T-helper 22 cell (primary cell): ENCODE measurements around the gene DCTN4.

Source experiments
- DNase-seq: peaks from one replicate; pipeline ENCODE4 v3.0.0-alpha.2; 2020; ENCODE audit warnings: low read depth

Gene DCTN4

DNA sequence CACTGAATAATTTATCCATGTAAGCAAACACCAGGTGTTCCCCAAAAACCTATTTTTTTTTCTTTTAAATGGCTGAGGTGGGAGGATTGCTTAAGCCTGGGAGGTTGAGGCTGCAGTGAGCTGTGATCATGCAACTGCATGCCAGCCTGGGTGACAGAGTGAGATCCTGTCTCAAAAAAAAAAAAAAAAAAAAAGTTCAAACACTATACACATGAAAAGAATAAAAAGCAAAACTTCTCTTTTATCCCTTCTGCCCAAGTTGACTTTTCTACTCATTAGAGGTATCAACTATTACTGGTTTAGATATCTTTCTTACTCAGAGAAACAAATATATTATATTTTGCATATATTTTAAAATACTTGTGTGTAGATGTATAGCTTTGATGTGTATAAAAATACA, 17.8 kb downstream of the DCTN4 start:
- DNase-seq: no peak

DNA sequence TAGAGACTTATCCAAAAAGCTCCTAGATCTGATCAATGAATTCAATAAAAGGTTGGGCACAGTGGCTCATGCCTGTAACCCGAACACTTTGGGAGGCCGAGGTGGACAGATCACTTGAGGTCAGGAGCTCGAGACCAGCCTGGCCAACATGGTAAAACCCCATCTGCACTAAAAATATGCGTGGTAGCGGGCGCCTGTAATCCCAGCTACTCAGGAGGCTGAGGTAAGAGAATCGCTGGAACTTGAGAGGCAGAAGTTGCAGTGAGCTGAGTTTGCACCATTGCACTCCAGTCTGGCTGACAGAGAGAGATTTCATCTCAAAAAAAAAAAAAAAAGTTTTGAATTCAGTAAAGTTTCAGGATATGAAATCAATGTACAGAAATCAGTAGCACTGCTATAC, 20.0 kb downstream of the DCTN4 start:
- no peak for DNase-seq

DNA sequence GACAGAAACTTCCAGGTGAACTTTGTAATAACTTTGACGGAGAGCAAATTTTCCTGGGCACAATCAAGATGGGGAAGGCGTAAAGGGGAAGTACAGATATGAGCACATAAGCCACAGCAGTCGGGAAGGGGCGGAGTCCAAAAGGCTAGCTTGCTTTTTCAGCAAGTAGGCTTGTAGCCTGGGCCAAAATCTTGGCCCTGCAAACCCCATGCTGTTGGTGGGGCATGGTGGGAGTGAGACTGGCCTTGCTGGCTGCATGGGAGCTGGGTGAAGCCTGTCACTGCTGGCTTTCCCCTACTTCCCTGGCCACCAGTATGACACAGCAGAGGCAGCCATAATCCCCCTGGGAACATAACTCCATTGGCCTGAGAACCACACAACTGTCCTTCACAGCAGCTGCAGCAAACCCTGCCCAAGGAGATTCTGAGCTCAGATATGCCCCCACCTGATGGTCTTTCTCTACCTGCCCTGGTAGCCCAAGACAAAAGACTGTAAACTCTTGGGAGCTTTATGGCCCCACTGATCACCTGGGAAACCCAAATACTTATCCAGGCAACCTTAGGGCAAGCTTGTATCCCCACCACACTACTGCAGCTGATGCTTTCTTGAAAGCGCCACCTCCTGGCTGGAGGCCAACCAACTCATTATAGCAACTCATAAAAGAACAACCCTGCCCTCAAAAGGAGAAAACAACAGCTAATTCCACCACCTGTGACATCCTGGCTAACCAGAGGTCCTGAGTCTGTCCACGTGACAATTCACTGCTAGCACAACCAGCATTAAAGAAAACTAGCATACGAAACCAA, 24.0 kb downstream of the DCTN4 start:
- DNase-seq: no peak

DNA sequence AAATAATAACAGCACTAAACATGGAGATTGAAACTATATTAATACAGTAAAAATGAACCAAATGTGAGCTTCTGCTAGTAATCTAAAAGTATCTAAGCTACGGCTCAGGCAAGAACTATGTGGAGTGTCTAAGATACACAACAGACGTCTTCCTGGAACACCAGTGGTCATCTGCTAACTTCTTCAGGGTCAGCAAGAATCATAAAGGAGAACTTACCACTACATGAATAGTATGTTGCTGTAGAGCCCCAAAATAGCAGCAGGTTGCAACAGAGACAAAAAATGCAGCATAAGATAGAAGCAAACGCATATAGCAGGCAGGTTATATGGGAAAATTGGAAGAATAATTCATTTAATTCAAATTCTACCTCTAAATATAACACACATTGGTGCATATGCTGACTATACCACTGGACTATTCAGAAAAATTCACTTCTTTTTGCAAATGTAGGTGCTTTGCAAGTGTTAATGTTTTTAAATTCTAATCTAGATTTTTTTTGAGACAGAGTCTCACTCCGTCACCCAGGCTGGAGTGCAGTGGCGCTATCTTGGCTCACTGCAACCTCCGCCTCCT, 27.1 kb downstream of the DCTN4 start:
- DNase-seq: no peak

DNA sequence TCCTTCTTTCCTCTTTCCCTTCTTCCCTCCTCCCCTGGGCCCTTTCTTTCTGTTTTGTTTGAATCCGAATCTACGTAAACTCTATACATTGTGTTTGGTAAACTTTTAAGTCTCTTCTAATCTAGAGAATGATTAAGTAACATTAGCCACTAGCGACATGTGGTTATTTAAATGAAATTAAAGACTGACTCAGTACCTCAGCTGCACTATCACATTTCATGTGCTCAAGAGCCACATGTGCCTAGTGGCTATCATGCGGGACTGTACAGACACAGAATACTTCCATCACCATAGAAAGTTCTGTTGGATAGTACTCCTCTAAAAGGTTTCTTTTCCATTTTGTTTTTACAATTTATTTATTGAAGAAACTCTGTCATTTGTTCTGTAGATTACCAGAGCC, 29.0 kb downstream of the DCTN4 start:
- DNase-seq: no peak

DNA sequence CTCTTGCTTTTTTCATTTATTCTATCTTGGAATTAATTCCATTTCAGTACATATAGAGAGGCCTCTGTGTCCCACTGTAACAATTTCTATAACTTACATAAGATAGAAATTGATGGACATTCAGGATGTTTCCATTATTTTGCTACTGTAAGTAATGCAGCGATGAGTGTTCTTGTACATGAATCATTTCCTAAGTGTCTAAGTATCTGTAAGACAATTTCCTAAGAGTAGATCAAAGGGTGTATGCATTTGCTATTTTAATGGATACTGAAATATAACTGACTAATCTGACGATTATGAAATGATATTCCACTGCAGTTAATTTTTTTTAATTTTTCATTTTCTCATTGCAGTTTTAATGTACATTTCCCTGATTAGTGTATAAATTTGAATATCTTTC, 35.0 kb downstream of the DCTN4 start:
- DNase-seq: no peak

DNA sequence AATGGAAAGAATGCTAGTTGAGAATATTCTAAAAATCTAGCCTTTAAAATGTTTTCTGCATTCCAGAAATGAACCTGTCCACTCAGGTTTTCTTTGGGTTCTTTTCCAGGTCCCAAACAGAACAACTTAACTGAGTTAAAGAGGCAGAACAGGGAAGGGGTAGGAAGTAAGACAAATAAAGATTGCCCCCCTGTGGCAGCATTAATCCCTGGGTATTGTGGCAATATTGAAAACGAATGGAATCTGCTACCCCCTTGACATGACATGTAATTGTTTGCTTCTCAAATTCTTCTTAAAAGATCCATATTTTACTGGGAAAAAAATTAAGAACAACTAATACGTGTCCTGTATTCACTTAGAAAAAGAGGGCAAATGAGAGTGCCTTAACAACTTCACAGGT, 48.7 kb downstream of the DCTN4 start:
- DNase-seq: no peak

DNA sequence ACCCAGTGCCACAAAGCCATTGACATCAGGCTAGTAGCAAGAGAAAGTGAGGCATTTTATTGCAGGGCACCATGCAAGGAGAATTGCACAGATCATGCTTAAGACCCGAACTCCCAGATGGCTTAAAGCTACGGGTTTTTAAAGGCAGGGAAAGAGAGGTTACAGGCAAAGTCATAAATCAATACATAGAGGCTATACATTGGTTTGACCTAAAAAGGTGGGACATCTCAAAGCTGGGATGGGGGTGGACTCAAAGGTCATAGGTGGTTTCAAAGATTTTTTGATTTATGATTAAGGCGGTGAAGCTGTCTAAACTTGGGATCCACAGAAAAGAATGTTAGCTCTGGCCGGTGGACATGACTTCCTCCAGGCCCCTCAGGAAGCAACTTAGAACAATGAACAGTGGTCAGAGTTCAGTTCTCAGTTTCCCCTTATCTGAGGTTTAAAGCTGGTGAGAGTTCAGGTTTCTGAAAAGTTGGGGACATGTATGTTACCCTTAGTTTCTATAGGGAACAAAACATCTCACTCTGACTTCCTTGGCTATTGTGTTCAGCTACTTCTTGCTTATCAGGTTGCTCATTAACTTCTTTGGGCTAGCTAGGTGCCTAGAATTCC, 51.9 kb downstream of the DCTN4 start:
- DNase-seq: no peak

DNA sequence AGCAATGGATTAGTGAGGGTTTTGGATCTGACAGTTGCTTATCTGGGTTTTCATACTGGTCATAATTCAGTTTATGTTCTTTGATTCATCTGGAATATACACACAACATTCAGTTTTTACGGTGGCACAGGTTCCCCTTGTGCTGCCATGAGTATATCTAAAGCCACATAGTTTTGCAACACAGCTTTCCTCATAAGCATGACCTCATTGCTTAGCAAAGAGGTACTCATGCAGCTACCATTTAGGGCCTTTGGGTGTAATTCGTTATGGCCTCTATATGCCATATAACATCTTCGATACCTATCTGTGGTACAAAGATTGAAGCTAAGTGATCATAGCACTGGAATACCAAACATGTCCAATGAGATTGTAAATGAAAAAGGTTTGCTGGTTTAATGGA, 55.1 kb downstream of the DCTN4 start:
- no peak for DNase-seq

DNA sequence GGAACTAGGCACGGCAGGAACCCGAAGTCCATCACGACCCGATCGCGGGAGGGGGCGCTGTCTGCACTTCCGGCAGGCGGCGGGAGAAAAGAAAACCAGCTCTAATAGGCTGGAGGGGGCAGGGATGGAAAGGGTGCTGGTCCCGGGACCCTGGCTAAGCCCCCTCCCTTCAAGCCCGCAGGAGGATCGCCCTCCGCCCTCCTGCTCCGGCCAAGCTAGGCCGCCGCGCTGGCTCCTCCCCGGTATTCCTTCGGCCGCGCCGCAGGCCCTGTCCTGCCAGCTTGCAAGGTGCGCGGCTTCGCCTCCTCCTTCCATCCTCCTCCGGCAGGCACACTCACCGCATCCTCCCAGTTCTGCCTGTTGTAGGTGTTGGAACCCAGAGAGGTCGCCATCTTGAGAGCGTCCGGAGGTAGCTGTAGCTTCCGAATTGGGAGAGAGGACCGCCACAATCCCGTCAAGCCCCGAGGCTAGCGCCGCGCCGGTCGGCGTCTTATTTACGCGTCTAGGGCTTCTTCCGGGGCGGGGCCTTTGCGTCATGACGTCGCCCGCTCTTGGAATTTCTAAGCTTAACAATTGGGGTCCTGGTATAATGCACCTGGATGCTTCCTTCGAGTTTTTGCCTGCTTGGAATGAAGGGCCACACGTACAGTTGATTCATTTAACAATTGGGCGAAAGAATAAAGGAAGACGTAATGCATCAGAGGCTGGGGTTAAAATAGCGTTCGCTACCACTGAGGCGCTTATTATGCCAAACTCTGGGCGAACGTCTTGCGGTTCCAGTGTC, 58.0 kb downstream of the DCTN4 start, which contains the start of gene RBM22:
RBM22 (minus strand) TSS at position 469 of the 784 bp plus-strand sequence; CDS start at position 392, 77 bp downstream.
- peak; percentile 87 for DNase-seq

DNA sequence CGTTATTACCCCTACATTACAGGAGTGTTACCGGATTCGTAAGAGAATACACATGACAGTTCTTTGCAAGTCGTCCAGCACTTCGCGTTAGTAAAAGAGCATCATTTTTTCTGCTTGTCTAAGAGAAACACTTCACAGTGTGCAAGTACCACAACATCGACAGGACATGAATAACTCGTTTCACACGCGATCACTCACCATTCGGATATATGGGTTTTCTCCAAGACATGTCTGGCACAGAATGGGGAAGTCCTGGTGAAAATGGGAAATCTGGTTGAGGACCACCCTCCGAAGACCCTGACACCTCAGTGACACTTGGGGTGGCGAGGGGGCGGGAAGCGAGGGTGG, 58.6 kb downstream of the DCTN4 start:
- DNase-seq: no peak

DNA sequence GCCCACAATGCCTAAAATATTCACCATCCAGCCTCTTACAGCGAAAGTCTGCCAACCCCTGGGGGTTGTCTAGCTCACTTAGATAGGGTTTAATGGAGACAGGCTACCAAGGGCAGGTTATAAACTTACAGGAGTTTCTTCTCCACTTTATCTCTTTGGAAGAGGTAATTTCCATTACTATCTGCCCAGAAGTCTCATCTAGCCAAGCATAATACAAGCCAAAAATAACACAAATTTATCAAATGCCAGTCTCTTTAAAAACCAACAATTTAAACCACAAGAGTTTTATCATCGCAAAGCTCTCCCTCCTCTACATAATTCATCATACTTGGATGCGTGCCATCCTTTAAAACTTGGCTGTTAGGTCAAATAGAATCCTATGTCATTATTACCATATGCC, 64.2 kb downstream of the DCTN4 start:
- DNase-seq: no peak

DNA sequence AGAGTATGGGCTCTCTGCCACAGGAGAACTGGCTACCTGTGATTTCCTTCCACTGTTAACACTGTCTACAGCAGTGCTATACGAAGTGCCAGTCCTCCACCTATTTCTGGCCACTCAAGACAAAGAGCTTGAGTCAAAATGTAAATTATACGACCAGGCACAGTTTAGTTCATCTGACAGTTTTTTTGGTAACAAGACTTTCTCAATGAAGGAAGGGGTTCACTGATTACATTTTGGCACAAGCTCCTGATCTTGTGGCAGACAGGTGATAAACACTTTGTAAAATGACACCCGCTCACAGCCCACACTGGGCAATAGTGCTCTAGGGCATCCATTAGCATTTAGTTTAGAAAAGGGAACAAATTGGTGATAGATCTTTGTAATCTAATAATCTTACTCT, 66.5 kb downstream of the DCTN4 start:
- DNase-seq: no peak

DNA sequence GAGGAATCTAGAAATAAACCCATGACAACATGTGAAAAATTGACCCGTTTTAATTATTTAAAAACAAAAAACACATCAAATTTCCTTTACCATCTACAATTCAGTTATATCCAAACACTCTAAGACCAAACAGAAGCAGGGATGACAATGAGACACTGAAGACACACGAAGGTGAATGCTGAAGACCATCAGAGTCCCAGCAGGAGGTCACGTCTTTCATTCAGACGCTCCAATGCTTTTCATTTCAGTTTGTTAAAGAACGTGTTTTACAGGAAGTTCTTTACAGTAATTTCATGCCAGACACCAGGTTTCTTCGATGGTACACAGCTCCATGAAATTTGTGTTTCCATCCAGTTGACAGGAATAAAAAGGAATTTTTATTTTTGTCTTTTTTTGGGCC, 68.1 kb downstream of the DCTN4 start:
- DNase-seq: no peak

DNA sequence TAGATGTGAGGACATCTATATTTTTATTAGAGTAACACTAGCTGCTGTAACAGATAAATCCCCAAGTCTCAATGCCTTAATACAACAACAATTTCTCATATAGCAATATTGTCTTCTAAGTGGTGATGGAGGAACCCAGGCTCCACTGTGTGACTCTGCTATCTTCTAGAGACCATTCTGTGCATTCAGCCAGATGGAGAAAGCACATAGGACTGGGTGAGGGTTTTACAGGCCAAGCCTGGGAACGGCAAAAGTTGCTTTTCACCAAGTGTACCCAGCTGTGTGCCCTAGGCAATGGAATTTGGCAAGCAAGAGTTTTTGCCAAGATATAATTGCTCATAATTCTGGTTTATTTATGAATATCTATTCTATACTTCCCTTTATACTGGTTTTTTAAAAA, 69.7 kb downstream of the DCTN4 start:
- no peak for DNase-seq

DNA sequence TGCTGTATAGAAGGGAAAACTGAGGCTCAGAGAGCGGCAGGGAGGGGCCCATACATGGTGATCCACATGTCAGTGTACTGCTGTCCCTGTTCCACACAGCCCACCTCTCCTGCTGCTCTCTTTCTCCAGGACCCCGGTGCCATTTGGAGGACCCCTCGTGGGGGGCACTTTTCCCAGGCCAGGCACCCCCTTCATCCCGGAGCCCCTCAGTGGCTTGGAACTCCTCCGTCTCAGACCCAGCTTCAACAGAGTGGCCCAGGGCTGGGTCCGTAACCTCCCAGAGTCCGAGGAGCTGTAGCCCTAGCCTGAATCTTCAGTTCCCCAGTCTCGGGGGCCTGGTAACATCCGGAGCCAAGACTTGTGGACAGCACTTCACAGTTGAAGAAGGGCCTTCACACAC, 82.2 kb downstream of the DCTN4 start:
- DNase-seq: no peak

DNA sequence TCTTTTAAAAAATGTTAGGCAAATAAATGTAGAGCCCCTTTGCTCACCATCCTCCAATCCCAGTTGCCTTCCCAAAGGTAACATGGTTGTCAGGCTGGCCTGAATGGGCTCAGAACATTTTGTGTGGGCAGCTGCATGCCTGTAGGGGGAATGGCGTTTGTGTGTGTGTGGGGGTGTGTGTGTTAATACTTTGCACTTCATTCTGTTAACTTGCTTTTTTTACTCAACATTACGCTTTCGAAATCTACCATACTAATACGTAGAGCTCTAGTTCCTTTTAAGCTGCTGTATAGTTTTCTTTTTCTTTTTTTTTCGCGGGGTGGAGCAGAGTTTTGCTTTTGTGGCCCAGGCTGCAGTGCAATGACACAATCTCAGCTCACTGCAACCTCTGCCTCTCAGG, 83.7 kb downstream of the DCTN4 start:
- DNase-seq: no peak

DNA sequence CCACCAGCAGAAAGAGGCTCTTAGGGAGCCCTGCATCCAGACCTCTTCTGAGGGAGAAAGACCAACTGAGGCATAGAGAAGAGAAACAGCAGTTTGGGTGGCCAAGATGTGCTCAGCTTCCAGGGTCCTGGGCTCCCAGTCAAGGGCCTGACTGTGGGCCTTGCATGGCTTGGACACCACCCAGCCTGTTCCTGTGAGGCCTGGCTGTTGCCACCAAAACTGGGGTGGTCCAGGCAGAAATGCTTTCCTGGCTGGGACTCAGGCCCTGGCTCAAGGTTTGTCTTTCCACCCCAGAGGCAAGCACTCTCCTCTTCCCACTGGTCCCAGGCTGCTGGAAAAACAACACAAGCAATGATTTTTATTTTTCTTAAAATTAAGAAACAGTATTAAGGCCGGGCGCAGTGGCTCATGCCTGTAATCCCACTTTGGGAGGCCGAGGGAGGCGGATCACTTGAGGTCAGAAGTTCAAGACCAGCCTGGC, 84.4 kb downstream of the DCTN4 start:
- no peak for DNase-seq

DNA sequence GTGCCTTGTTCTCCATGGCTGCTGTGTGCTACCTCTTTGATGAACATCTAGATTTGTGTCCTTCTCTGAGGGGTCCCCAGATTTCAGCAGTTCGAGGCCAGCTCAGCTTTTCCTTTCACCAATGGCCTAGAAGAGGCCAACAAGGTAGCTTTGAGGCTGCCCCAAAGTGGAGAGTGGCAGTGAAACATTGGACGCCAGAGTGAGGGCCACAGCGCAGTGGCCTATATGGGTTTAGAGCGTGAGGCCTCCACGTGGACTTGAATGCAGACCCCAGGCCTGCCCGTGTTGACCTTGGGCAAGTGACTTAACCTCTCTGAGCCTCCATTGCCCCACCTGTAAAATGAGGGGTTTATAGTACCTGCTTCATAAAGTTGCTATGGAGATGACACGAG, 85.9 kb downstream of the DCTN4 start:
- no peak for DNase-seq

DNA sequence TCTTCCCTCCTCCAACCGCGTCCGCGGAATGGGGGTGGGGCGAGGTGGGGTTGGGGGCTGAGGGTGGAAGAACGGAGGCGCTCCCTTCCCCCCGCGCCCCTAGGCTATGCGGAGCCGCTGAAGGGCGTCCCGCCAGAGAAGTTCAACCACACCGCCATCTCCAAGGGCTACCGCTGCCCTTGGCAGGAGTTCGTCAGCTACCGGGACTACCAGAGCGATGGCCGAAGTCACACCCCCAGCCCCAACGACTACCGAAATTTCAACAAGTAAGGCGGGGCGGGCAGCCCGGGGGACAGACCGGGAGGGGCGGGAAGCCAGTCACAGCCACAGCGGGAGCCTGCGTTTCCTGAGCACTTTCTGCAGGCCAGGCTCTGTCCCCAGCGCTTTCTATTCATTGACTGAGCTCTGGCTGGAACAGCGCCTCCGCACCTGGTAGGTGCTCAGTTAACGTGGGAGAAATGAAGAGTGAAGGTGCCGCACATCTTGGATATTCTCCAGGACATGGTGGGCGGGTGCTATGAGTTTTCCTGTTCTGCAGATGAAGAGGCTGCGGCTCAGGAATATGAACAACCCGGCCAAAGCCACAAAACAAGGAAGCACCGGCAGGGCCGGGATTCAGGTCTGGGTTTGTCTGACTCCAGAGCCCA, 86.5 kb downstream of the DCTN4 start:
- no peak for DNase-seq

DNA sequence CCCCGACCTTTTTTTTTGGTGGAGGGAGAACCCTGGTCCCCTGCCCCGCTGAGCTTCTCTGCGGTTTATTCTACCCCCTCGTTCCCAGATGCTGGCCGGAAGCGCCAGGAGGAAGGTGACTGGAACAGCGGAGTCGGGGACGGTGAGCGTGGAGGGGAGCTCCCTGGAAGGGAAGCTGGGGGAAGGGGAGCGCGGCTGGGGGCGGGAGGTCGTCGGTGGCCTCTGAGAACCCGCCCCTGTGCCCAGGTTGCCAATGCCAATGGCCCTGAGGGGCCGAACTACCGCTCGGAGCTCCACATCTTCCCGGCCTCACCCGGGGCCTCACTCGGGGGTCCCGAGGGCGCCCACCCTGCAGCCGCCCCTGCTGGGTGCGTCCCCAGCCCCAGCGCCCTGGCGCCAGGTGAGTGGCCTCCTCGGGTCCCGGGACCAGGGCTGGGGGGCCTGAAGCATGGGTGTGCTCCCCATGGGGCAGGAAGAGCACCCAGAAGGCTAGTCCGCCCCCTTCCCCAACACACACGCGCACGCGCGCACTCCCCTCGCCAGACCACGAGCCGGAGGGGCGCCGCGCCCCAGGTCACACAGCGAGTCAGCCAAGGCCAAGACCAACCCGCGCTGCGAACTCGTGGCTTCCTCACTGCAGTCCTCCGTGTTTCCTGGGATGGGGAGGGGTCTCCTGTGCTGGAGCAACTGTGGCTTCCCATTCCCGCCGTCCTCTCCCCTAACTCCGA, 87.1 kb downstream of the DCTN4 start:
- DNase-seq: no peak

DNA sequence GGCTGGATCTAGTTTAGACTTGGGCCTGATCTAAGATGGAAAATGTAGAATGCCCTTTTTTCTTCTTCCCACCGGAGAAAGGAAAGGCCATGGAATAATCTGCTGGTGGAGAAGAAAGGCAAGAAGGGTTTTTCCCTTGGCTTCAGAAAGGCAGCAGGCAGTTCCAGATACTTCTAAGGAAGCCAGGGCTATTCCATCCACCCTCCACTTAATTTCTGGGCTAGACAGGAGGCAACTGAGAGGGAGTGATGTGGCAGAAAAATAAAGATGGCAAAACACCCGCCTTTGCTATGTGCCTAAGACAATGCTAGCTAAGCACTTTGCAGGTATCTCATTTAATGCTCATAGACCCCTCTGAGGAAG, 87.9 kb downstream of the DCTN4 start:
- DNase-seq: no peak
